NCI-H2107 treated with DMSO at 0.1 percent for 48 hours (cell line): Measurements from ENCODE around the gene CYP3A5.
"Not testable (repeated sequence)": the region's sequence is repeated elsewhere in the genome, so short reads cannot be mapped to it uniquely, and the experiment has no call there.

Experiments used
- DNase-seq: peaks from one replicate; lab custom pipeline; 2025; ENCODE audit not compliant: unreplicated experiment; lab: John Stamatoyannopoulos, UW

The CYP3A5 gene

GRCh38 chr7:99685871-99686608, 6.2 kb upstream of the CYP3A5 start:
- DNase-seq: not testable (repeated sequence)

- no peak for DNase-seq
Observed at GRCh38 chr7:99685129-99685758, 5.4 kb upstream of the CYP3A5 start.

DNA sequence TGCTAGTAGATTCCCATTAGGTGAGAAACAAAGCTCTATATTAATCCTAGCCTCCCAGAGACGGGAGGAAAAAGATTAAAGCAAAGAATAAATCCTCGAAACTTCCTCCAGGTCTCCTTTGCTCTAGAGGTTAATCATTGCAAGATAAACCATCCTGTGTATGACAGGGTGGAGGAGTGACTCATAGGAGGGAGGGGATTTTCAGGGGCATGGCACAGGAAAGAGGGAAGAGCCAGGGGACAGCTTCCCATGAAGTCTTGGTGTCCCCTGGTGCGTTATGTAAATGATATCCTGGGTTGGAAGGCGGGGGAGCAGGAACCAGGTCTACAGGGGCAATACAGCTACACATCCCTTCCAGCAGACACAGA, 780 bp downstream of the CYP3A5 start:
- no peak for DNase-seq

GRCh38 chr7:99677648-99678045, 2.1 kb downstream of the CYP3A5 start:
- no peak for DNase-seq

DNA sequence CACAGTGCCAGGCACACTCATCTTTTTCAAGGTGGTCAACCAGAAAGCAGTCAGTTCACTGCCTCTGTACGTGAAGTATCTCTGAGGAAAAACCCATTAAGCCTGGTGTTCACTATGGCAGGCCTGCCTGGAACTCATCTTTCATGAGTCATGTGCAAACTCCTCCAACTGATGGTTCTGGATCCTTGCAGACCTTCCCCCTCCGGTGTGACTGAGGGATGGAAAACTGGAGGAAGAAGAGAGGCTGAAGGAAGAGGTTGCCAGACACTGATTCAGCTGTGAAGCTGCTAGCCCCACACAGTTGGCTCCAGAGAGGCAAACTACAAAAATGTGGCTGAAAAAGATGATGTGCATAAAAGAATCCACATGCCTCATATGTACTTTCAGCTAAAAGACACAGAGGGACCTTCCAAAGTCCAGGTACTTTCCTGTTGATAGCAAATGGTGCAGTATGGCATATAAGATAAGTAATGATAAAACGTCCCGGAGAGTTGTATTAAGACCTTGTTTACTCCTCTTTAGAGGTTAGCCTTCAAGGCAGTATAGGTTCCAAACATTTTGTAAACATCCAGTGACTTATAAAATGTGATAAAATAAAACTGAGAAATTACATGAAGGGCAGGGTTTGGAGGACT, 2.7 kb downstream of the CYP3A5 start:
- no peak for DNase-seq

DNA sequence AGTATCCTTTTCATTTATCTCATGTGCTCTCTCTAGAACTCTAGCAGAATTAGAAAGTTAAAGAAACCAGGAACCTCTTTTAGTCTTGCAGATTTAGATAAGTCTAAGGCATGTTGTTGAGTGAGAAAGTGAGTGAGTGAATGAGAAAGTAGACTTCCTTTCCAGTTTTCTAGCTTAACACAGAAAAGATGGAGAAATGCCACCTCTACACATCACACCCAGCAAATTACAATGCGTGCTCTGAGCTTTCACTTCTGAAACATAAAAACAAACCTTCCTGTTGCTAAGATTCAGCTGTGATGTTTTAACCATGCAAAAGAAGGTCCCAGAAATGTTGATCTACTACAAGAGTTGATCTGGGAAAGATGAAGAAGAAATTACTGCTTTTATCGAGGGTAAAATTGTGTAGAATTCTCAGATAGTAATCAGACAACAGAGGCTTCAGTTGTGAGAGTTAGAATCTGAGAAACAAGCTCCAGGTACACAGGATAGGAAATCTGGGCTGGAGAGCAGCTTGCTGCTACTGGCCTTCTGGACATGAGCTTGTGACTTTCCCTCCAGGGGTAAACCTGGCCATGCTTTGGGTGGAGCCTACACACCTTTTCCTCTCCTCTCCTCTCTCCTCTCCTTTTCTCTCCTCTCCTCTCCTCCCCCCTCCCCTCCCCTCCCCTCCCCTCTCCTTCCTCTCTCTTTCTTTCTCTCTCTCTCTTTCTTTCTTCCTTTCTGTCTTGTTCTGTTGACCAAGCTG, 4.6 kb downstream of the CYP3A5 start:
- no peak for DNase-seq

DNA sequence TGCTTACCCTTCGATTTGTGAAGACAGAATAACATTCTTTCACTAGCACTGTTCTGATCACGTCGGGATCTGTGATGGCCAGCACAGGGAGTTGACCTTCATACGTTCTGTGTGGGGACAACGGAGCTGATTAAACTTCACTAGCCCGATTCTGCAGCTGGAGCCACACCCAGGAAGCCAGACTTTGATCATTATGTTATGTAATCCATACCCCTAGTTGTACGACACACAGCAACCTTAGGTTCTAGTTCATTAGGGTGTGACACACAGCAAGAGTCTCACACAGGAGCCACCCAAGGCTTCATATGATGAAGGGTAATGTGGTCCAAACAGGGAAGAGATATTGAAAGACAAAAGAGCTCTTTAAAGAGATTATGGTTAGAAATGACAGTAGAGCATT, 7.2 kb downstream of the CYP3A5 start:
- DNase-seq: no peak

DNA sequence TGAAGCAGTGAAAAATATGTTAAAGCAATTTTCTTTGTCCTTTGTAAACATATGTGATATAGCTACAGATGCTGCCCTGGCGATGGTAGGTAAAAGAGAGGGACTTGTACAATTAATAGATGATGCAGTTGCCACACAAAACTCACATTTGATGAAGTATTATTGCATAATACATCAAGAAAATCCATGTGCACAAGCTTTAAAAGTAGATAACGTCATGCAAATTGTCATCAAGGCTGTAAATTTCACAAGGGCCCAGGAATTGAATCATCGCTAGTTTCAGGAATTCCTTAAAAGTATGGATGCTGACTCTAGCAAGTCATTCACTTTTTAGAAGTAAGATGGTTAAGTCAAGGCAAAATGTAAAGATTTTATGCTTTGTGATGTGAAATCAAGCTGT, 10.0 kb downstream of the CYP3A5 start:
- no peak for DNase-seq

DNA sequence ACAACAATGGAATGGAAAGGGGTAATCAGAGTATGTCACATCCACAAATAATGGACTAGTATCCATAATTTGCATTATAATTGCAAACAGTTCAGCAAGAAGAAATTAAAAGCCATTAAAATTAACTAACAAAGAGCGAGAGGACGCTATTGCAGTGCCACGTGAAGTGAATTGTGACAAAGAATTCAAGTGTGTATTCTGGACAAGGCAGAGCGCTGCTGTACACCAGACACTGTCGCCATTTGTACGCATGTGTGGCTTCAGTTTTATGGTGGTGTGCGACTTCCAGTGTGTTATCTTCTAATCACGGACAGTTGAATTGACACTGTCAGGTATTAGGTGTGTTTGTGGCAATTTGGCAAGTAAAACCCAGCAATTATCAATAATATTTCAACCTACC, 11.3 kb downstream of the CYP3A5 start:
- DNase-seq: no peak

DNA sequence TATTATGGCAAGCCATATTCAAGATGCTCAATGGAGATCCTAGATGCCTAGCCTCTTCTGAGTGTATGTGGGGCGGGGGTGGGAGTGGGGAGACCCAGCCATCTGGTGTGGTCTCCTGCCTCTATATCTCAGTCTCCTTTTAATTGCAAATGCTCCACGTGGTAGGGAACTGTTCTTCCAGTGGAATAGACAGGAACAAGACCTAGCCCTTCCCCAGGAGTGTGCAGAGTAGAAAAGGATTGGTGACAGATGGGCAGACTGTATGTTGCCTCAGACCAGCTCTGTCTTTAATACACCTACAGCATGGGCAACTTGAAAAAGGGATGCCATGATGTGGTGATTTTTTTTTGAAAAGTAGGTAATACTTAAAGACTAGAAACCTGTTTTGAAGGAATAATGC, 12.6 kb downstream of the CYP3A5 start:
- DNase-seq: no peak

GRCh38 chr7:99666013-99666395, 13.8 kb downstream of the CYP3A5 start:
- DNase-seq: no peak

DNA sequence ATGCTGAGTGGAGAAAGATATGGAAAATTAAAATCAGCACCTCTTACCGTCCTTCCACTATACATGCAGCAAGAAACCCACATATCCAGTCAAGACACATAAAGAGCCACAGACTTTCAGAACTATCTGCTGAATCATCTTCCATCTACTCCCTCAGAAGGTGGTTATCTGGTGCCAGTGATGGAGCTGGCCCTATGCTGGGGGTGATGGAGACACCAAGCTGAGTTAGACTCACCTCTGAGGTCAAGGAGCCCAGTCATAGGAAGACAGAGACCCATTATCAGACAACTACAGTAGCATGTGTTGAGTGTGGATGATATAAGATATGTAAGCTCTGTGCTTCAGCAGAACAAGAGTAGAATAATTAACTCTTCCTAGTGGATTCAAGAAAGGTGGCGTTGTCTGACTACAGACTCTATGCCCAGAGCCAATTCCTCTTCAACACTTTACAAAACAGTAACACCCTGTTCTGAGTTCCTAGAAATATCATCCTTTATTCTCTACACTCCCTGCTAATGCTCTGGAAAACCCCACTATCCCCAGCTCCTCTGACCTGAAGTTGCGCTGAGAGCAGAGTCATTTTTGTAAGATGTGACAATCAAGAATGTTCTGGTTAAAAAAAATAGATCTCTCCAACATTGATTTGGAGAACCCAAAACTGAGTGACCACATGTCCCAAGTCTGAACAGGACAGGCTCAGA, 14.3 kb downstream of the CYP3A5 start:
- DNase-seq: no peak

DNA sequence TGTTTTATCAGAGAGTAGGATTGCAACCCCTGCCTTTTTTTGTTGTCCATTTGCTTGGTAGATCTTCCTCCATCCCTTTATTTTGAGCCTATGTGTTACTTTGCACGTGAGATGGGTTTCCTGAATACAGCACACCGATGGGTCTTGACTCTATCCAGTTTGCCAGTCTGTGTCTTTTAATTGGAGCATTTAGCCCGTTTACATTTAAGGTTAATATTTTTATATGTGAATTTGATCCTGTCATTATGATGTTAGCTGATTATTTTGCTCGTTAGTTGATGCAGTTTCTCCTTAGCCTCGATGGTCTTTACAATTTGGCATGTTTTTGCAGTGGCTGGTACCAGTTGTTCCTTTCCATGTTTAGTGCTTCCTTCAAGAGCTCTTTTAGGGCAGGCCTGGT, 21.9 kb downstream of the CYP3A5 start:
- not testable (repeated sequence) for DNase-seq

DNA sequence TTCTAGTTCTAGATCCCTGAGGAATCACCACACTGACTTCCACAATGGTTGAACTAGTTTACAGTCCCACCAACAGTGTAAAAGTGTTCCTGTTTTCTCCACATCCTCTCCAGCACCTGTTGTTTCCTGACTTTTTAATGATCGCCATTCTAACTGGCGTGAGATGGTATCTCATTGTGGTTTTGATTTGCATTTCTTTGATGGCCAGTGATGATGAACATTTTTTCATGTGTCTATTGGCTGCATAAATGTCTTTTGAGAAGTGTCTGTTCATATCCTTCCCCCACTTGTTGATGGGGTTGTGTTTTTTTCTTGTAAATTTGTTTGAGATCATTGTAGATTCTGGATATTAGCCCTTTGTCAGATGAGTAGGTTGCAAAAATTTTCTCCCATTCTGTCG, 25.2 kb downstream of the CYP3A5 start:
- not testable (repeated sequence) for DNase-seq

DNA sequence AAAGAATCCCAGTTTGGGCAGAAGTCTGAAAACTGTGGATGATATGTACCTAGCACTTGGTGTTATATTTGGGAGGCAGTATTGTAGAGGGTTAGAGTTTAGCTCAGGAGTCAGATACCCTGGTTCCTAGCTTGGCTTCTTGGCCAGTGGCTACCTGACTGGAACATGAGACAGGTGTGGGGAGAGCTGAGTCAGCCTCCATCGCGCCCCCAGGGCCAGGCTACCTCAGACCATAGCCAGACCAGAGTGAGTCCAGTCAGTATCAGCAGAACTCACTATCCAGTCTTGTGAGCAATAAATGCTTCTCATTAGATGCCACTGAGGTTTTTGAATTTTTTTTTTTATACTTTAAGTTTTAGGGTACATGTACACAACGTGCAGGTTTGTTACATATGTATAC, 26.0 kb downstream of the CYP3A5 start:
- DNase-seq: no peak

- not testable (repeated sequence) for DNase-seq
Observed at GRCh38 chr7:99653269-99653668, 26.5 kb downstream of the CYP3A5 start.

DNA sequence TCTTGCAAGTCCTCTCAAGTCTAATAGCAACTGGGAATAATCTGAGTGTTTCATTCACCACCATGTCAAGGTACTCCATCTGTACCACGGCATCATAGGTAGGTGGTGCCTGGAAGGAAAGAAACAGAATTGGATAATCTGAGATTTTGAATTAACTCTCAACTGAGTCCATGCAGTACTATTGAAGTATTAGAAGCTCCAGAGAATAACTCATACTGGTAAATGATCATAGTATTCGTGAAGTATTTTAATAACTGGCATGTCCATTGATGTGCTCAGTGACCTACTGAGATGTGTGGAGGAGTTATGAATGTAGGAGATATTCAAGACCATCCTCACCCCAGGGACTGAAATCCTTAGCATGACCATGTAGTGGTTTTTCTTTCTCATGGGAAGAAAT, 27.1 kb downstream of the CYP3A5 start:
- no peak for DNase-seq

DNA sequence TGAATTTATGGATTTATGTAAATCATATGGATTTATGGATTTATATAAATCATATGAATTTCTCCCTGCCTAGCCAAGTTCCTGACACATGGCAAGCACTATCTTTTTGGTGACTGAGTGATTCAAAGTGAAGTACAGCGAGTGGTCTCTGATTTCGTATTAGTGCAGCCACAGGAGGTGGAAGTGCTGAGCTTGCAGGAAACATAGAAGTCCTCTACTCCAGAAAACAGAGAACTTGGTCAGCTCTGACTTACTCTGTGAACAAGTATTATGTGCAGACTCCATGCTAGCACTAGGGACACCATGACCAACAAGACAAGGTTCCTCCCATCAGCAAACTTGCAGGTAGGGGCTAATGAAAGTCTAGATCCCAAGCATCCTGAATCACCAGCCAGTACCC, 28.5 kb downstream of the CYP3A5 start:
- DNase-seq: no peak

DNA sequence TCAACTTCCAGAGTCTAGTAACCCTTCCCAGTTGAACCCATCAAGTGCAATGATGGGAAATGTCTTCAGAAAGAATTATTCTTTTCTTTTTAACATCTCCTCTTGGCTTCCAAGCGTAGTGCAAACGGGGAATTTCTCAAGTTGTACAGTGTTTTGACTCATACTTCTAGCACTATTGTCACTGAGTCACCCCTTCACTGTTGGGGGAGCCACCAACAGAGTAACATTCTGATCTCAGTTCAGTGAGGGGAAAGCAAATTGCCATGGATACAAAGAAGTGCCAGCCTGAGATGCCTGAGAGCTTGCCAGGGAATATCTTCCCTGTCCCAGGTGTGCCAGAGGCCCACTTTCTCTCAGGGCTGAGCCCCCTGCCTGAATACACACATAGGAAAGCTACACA, 31.0 kb downstream of the CYP3A5 start:
- DNase-seq: no peak

GRCh38 chr7:99645590-99645989, 34.2 kb downstream of the CYP3A5 start:
- DNase-seq: no peak

- DNase-seq: no peak
Observed at GRCh38 chr7:99644431-99644830, 35.4 kb downstream of the CYP3A5 start.
